HepG2 (cell line): ENCODE measurements around the gene ZNF860. TPM values are rescaled to one million over a fixed set of nuclear protein-coding genes. Genes with fewer than 3 reads are reported as not detected.

Source experiments
- CCDC6 ChIP-seq: sonication (generic); formaldehyde crosslinking; IDR thresholded peaks from 2 replicates; pipeline ENCODE4 v1.8.1; 2022; ENCODE audit warnings: mild to moderate bottlenecking, missing genetic modification reagents, moderate library complexity
- FOXA3 ChIP-seq: IDR thresholded peaks from 2 replicates; pipeline ENCODE4 v1.6.1; 2016; ENCODE audit warnings: missing genetic modification reagents, missing compliant biosample characterization
- HOXD1 ChIP-seq: sonication (generic); formaldehyde crosslinking; IDR thresholded peaks from 2 replicates; pipeline ENCODE4 v1.5.0; 2020; ENCODE audit warnings: missing genetic modification reagents
- NCOA2 ChIP-seq: sonication (generic); formaldehyde crosslinking; IDR thresholded peaks from 2 replicates; pipeline ENCODE4 v1.8.0; 2022; ENCODE audit warnings: inconsistent platforms
- PHB2 ChIP-seq: fragments of 450-650 bp; IDR thresholded peaks from 2 replicates; pipeline ENCODE4 v1.6.1; 2018; ENCODE audit not compliant: partially characterized antibody
- RFXAP ChIP-seq: sonication (generic); formaldehyde crosslinking; IDR thresholded peaks from 2 replicates; pipeline ENCODE4 v1.4.0; 2020; ENCODE audit warnings: missing genetic modification reagents, borderline replicate concordance
- RXRB ChIP-seq: IDR thresholded peaks from 2 replicates; pipeline ENCODE4 v1.6.1; 2016; ENCODE audit warnings: borderline replicate concordance, missing genetic modification reagents, missing compliant biosample characterization
- SYNCRIP ChIP-seq: fragments of 200-400 bp; formaldehyde crosslinking; IDR thresholded peaks from 2 replicates; pipeline ENCODE4 v1.6.1; 2018; ENCODE audit warnings: mild to moderate bottlenecking, low read depth, low read length; ENCODE audit not compliant: insufficient read depth
- TP53 ChIP-seq: sonication (generic); formaldehyde crosslinking; conservative IDR thresholded peaks from 2 replicates; pipeline ENCODE4 v1.4.0; 2020; ENCODE audit warnings: missing genetic modification reagents
- TRIM24 ChIP-seq: sonication (generic); formaldehyde crosslinking; IDR thresholded peaks from 2 replicates; pipeline ENCODE4 v1.8.0; 2022; ENCODE audit warnings: mild to moderate bottlenecking, missing genetic modification reagents
- ZBTB3 ChIP-seq: sonication (generic); formaldehyde crosslinking; IDR thresholded peaks from 2 replicates; pipeline ENCODE4 v1.4.0; 2020; ENCODE audit warnings: low read depth, mild to moderate bottlenecking, moderate library complexity, missing genetic modification reagents, borderline replicate concordance
- polyA plus RNA-seq, 8 experiments: library from polyadenylated mRNA; depleted of rRNA in 3 of 8; stranded (reverse) in 7 of 8; unstranded in 1 of 8; fragments of >200 nt; fragmentation: Illumina TruSeq in 4 of 8; extraction: Trizol in 4 of 8; gene quantifications; 2 replicates each; pipeline versions ENCODE4 v1.2.1 to v1.2.3, GENCODE V29; 2011 to 2016; ENCODE audit warnings: low read depth in 4 of 8, missing spikeins in 1 of 8, mixed read lengths in 1 of 8; ENCODE audit not compliant: insufficient read depth in 1 of 8
- total RNA-seq, 5 experiments: library from RNA; depleted of rRNA; stranded (reverse); fragments of >200 nt; fragmentation: Illumina TruSeq; extraction: Trizol; gene quantifications; 2 replicates each; pipeline ENCODE4 v1.2.3, GENCODE V29; 2016; ENCODE audit warnings: low read depth in 1 of 5
- TF ChIP-seq, protein P1 (sequence below): sonication (generic); formaldehyde crosslinking; IDR thresholded peaks from 2 replicates; pipeline ENCODE4 v1.4.0; 2020; ENCODE audit warnings: low read depth, missing genetic modification reagents
- TF ChIP-seq, protein P2 (sequence below): IDR thresholded peaks from 2 replicates; pipeline ENCODE4 v1.6.1; 2016; ENCODE audit warnings: low read depth, borderline replicate concordance
- TF ChIP-seq, protein P3 (sequence below): IDR thresholded peaks from 2 replicates; pipeline ENCODE4 v1.6.1; 2016; ENCODE audit warnings: control low read depth
- TF ChIP-seq, protein P4 (sequence below): IDR thresholded peaks from 2 replicates; pipeline ENCODE4 v1.6.1; 2018; ENCODE audit warnings: missing genetic modification reagents
- TF ChIP-seq, protein P5 (sequence below): sonication (generic); formaldehyde crosslinking; IDR thresholded peaks from 2 replicates; pipeline ENCODE4 v1.5.1; 2020; ENCODE audit warnings: missing genetic modification reagents, mild to moderate bottlenecking, borderline replicate concordance
- TF ChIP-seq, protein P6 (sequence below): IDR thresholded peaks from 2 replicates; pipeline ENCODE4 v1.6.1; 2016; ENCODE audit warnings: missing compliant biosample characterization, missing genetic modification reagents, borderline replicate concordance
- TF ChIP-seq, protein P7 (sequence below): sonication (generic); formaldehyde crosslinking; IDR thresholded peaks from 2 replicates; pipeline ENCODE4 v1.8.0; 2023; ENCODE audit warnings: mild to moderate bottlenecking, missing genetic modification reagents
- TF ChIP-seq, protein P8 (sequence below): sonication (generic); formaldehyde crosslinking; IDR thresholded peaks from 2 replicates; pipeline ENCODE4 v1.4.0; 2020; ENCODE audit warnings: missing genetic modification reagents

ZNF860 gene
- total and polyA plus RNA-seq, 2 of the 13 experiments (the other 11 are each of a cell fraction or from before 2014, with no cell fraction given) = 0.55 to 0.73 TPM

DNA sequence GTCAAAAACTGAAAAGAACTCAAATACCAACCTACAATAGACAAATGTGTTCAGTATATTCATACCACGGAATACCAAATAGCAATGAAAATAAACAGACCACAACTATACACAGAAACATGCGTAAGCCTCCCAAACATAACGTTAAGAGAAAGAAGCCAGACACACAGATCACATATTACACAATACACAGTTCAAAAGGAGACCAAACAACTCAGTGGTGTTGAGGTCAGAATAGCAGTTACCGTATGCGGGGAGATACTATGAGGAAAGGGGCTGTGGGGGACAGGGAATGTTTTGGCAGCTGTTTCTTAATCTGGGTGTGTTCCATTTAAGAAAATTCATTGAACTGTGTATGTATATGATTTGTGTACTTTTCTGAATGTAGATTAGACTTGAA lies 7.1 kb upstream of the ZNF860 start (continued):
- TF ChIP-seq, protein P1, sequence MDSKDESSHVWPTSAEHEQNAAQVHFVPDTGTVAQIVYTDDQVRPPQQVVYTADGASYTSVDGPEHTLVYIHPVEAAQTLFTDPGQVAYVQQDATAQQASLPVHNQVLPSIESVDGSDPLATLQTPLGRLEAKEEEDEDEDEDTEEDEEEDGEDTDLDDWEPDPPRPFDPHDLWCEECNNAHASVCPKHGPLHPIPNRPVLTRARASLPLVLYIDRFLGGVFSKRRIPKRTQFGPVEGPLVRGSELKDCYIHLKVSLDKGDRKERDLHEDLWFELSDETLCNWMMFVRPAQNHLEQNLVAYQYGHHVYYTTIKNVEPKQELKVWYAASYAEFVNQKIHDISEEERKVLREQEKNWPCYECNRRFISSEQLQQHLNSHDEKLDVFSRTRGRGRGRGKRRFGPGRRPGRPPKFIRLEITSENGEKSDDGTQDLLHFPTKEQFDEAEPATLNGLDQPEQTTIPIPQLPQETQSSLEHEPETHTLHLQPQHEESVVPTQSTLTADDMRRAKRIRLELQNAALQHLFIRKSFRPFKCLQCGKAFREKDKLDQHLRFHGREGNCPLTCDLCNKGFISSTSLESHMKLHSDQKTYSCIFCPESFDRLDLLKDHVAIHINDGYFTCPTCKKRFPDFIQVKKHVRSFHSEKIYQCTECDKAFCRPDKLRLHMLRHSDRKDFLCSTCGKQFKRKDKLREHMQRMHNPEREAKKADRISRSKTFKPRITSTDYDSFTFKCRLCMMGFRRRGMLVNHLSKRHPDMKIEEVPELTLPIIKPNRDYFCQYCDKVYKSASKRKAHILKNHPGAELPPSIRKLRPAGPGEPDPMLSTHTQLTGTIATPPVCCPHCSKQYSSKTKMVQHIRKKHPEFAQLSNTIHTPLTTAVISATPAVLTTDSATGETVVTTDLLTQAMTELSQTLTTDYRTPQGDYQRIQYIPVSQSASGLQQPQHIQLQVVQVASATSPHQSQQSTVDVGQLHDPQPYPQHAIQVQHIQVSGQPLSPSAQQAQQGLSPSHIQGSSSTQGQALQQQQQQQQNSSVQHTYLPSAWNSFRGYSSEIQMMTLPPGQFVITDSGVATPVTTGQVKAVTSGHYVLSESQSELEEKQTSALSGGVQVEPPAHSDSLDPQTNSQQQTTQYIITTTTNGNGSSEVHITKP (CRISPR knock-in tag) = peak; percentile 92
- TF ChIP-seq, protein P2, sequence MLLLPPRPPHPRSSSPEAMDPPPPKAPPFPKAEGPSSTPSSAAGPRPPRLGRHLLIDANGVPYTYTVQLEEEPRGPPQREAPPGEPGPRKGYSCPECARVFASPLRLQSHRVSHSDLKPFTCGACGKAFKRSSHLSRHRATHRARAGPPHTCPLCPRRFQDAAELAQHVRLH (CRISPR knock-in tag) = no peak
- TF ChIP-seq, protein P3, sequence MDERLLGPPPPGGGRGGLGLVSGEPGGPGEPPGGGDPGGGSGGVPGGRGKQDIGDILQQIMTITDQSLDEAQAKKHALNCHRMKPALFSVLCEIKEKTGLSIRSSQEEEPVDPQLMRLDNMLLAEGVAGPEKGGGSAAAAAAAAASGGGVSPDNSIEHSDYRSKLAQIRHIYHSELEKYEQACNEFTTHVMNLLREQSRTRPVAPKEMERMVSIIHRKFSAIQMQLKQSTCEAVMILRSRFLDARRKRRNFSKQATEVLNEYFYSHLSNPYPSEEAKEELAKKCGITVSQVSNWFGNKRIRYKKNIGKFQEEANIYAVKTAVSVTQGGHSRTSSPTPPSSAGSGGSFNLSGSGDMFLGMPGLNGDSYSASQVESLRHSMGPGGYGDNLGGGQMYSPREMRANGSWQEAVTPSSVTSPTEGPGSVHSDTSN = no peak
- TF ChIP-seq TP53 = no peak
- peak; percentile 70 for TF ChIP-seq RXRB (CRISPR knock-in tag)
- no peak for TF ChIP-seq CCDC6 (CRISPR knock-in tag)
- TF ChIP-seq NCOA2 (CRISPR knock-in tag) = 0 out of 2 replicates have a peak, but pooled peaks have one; percentile 25
- no peak for TF ChIP-seq ZBTB3 (CRISPR knock-in tag)
- TF ChIP-seq, protein P4, sequence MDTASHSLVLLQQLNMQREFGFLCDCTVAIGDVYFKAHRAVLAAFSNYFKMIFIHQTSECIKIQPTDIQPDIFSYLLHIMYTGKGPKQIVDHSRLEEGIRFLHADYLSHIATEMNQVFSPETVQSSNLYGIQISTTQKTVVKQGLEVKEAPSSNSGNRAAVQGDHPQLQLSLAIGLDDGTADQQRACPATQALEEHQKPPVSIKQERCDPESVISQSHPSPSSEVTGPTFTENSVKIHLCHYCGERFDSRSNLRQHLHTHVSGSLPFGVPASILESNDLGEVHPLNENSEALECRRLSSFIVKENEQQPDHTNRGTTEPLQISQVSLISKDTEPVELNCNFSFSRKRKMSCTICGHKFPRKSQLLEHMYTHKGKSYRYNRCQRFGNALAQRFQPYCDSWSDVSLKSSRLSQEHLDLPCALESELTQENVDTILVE = no peak
- TF ChIP-seq, protein P5, sequence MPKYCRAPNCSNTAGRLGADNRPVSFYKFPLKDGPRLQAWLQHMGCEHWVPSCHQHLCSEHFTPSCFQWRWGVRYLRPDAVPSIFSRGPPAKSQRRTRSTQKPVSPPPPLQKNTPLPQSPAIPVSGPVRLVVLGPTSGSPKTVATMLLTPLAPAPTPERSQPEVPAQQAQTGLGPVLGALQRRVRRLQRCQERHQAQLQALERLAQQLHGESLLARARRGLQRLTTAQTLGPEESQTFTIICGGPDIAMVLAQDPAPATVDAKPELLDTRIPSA (CRISPR knock-in tag) = no peak
- TF ChIP-seq, protein P6, sequence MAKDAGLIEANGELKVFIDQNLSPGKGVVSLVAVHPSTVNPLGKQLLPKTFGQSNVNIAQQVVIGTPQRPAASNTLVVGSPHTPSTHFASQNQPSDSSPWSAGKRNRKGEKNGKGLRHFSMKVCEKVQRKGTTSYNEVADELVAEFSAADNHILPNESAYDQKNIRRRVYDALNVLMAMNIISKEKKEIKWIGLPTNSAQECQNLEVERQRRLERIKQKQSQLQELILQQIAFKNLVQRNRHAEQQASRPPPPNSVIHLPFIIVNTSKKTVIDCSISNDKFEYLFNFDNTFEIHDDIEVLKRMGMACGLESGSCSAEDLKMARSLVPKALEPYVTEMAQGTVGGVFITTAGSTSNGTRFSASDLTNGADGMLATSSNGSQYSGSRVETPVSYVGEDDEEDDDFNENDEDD (CRISPR knock-in tag) = no peak
- TF ChIP-seq SYNCRIP = no peak
- 0 out of 2 replicates have a peak, but pooled peaks have one; percentile 25 for TF ChIP-seq TRIM24
- TF ChIP-seq, protein P7, sequence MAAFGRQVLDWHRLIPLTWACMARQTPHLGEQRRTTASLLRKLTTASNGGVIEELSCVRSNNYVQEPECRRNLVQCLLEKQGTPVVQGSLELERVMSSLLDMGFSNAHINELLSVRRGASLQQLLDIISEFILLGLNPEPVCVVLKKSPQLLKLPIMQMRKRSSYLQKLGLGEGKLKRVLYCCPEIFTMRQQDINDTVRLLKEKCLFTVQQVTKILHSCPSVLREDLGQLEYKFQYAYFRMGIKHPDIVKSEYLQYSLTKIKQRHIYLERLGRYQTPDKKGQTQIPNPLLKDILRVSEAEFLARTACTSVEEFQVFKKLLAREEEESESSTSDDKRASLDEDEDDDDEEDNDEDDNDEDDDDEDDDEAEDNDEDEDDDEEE (CRISPR knock-in tag) = no peak
- TF ChIP-seq RFXAP (CRISPR knock-in tag) = no peak
- TF ChIP-seq PHB2 = no peak
- TF ChIP-seq HOXD1 (CRISPR knock-in tag) = no peak
- TF ChIP-seq, protein P8, sequence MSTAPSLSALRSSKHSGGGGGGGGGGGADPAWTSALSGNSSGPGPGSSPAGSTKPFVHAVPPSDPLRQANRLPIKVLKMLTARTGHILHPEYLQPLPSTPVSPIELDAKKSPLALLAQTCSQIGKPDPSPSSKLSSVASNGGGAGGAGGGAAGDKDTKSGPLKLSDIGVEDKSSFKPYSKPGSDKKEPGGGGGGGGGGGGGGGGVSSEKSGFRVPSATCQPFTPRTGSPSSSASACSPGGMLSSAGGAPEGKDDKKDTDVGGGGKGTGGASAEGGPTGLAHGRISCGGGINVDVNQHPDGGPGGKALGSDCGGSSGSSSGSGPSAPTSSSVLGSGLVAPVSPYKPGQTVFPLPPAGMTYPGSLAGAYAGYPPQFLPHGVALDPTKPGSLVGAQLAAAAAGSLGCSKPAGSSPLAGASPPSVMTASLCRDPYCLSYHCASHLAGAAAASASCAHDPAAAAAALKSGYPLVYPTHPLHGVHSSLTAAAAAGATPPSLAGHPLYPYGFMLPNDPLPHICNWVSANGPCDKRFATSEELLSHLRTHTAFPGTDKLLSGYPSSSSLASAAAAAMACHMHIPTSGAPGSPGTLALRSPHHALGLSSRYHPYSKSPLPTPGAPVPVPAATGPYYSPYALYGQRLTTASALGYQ (CRISPR knock-in tag) = peak; percentile 32; the same call in 1 of the 2 replicates
- peak; percentile 70 for TF ChIP-seq FOXA3 (CRISPR knock-in tag)
